ENCODE results near the gene SKI. TPM values are rescaled to one million over a fixed set of nuclear protein-coding genes. Genes with fewer than 3 reads are reported as not detected.

The SKI gene
- total and polyA plus RNA-seq, 4 donors: 17.1 to 90.7 (median 40.7) TPM

DNA sequence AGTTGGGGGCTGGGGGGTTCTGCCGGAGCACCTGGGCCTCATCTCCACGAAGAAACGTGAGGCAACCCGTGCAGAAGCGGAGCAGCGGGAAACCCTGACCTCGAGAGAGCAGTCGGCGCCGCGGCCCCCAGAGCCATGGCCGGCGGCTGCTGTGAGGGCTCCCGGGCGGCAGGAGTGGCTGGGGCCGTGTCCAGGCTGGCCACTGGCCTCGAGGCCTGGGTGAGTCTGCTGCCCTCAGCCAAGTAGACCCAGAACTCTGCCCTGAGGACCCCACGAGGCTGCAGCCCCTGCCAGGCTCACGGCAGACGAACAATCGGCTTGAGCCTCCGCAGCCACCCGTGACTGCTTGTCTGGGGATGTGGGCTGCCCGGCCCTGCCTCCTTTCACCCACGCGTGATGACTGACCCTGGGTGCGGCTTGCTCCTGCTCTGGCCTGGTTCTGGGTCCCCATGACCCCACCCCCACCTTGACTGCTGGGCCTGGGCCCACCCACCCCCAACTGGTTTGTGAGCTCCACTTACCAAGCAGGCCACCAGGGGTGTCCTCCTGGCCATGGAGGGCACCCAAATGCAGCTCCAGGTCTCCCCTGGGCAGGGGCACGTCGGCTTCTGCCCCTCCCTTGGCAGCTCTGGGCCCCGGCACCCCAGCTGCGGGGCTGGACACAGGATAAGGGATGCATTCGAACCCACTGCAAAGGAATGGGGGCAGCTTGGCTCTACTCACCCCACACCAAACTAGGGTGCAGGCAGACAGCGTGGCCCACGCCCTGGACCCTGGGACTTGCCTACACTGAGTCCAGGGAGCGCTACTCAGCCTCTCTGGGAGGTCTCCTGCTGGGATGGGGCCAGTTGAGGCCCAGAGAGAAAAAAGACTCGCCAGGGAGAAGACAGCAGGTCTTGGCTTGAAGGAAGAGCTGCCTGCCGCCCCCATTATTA lies 129.1 kb downstream of the SKI start:
- WGBS, 2 donors: 90 to 93% methylated on average over 35 to 37 of the region's 37 CpGs
- no peaks in the 10 kb centered on the region for H3K9me3 ChIP-seq (ENCODE audit: control insufficient read depth in 4 of 4, insufficient read depth in 3 of 4, low read length in 3 of 4)
- ATAC-seq (ENCODE audit: insufficient read depth, low FRiP score) (no peak), DNase-seq (no peak)
- H3K36me3 ChIP-seq (ENCODE audit: control insufficient read depth in 4 of 4, insufficient read depth in 4 of 4, low read length in 4 of 4): peaks cover 0 to 2% (median 0%) of the 10 kb centered on the region in 4 donors
- TF ChIP-seq, protein P1, sequence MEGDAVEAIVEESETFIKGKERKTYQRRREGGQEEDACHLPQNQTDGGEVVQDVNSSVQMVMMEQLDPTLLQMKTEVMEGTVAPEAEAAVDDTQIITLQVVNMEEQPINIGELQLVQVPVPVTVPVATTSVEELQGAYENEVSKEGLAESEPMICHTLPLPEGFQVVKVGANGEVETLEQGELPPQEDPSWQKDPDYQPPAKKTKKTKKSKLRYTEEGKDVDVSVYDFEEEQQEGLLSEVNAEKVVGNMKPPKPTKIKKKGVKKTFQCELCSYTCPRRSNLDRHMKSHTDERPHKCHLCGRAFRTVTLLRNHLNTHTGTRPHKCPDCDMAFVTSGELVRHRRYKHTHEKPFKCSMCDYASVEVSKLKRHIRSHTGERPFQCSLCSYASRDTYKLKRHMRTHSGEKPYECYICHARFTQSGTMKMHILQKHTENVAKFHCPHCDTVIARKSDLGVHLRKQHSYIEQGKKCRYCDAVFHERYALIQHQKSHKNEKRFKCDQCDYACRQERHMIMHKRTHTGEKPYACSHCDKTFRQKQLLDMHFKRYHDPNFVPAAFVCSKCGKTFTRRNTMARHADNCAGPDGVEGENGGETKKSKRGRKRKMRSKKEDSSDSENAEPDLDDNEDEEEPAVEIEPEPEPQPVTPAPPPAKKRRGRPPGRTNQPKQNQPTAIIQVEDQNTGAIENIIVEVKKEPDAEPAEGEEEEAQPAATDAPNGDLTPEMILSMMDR (IDR thresholded peaks at IDR 0.05; ENCODE audit: control extremely low read depth, extremely low read depth): no peak
- no peak overlapping the region for H3K4me3 ChIP-seq
- no peaks in the 10 kb centered on the region for H3K27me3 ChIP-seq (ENCODE audit: control insufficient read depth in 3 of 3, insufficient read depth in 3 of 3, low read length in 2 of 3)
- no peak overlapping the region for H3K27ac ChIP-seq (ENCODE audit: low read depth in 1 of 2, low read length in 1 of 2)
- peaks cover 0 to 9% (median 0%) of the 10 kb centered on the region in 5 donors for H3K4me1 ChIP-seq (ENCODE audit: control insufficient read depth in 5 of 5, insufficient read depth in 5 of 5, low read length in 5 of 5)
- H3K9ac ChIP-seq (ENCODE audit: insufficient read depth in 1 of 2, low read length in 2 of 2): no peak overlapping the region

DNA sequence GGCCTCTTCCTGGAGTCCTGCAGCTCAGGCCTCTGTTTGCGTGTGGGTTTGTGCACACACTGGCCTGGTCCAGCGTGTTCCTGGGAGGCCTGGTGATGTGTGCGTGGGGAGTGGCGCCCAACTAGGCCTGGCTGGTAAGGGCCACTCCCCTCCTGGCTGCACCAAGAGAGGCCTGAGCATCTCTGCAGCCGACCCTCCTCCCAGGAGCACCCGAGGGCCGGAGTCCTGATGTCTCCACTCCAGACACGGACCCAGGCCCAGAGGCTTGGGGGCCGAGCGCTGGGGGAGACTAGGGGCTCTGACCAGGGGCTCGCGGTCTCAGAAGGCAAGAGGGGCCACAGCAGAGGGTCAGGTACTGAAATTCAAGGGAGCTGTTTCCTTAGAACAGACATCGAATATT lies 130.0 kb downstream of the SKI start:
- DNase-seq: no peak
- WGBS, 2 donors: 91 to 92% methylated on average over 13 of the region's 13 CpGs

DNA sequence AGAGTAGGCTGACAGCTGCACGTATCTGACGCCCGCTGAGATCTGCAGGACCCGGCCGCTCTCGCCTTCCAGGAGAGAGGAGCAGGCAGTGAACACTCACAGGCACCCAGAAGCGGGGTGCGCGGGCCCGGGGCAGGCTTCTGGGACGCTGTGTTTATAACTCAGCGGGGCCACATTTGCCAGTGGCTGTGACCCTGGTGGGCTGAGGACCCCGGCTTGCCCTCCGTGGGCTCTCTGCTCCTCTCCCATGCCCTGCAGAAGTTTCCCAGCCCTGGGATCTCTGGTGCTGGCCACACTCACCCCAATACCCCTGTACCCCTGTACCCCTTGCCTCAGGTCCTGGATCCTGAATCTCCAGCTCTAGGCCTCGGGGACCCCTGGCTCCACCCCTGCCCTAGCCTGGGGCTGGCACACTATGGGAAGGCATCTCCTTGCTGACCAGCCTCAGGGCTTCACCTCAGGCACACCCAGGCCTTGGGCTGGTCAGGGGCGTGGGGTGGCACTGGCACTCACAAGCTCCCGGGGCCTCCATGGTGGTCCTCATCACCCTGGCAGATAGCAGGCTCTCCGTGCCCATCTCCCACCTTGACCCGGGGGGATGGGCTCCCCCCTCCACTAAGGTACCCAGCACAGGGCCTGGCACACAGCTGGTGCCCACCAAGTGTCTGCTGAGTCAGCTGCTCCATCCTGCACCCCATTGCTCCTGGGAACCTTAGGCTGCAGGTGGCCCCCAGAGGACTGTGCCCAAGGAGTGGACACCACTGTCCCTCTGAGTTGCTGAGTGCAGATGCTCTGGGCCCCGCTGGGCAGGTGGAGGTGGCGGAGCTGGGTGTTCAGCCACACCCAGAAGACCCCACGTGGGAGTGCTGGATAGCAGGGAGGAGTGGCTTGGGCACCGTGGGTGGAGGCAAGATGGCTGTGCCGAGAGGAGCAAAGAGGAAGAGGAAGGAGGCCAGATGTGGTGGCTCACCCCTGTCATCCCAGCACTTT lies 130.8 kb downstream of the SKI start:
- no peak for ATAC-seq (ENCODE audit: insufficient read depth, low FRiP score)
- Histone ChIP-seq H3K27ac (ENCODE audit: low read depth in 1 of 2, low read length in 1 of 2) (no peak overlapping the region), H3K9me3 (ENCODE audit: control insufficient read depth in 4 of 4, insufficient read depth in 3 of 4, low read length in 3 of 4) (no peaks in the 10 kb centered on the region), H3K27me3 (ENCODE audit: control insufficient read depth in 3 of 3, insufficient read depth in 3 of 3, low read length in 2 of 3) (no peaks in the 10 kb centered on the region), H3K36me3 (ENCODE audit: control insufficient read depth in 4 of 4, insufficient read depth in 4 of 4, low read length in 4 of 4) (peaks cover 0 to 2% (median 0%) of the 10 kb centered on the region in 4 donors), H3K4me3 (no peak overlapping the region), H3K4me1 (ENCODE audit: control insufficient read depth in 5 of 5, insufficient read depth in 5 of 5, low read length in 5 of 5) (peaks cover 0 to under 1% (median 0%) of the 10 kb centered on the region in 5 donors), H3K9ac (ENCODE audit: insufficient read depth in 1 of 2, low read length in 2 of 2) (no peak overlapping the region)
- no peak for DNase-seq
- TF ChIP-seq, protein P1 (IDR thresholded peaks at IDR 0.05; ENCODE audit: control extremely low read depth, extremely low read depth): no peak
- 87% methylated on average over 23 to 24 of the region's 24 CpGs for WGBS, 2 donors

More for the DNA sequence above, 130.0 kb downstream of the SKI start:
- TF ChIP-seq, protein P1 (IDR thresholded peaks at IDR 0.05; ENCODE audit: control extremely low read depth, extremely low read depth): no peak
- Histone ChIP-seq H3K27ac (ENCODE audit: low read depth in 1 of 2, low read length in 1 of 2) (no peak overlapping the region), H3K36me3 (ENCODE audit: control insufficient read depth in 4 of 4, insufficient read depth in 4 of 4, low read length in 4 of 4) (peaks cover 0 to 2% (median 0%) of the 10 kb centered on the region in 4 donors), H3K9ac (ENCODE audit: insufficient read depth in 1 of 2, low read length in 2 of 2) (no peak overlapping the region), H3K27me3 (ENCODE audit: control insufficient read depth in 3 of 3, insufficient read depth in 3 of 3, low read length in 2 of 3) (no peaks in the 10 kb centered on the region), H3K4me3 (no peak overlapping the region), H3K9me3 (ENCODE audit: control insufficient read depth in 4 of 4, insufficient read depth in 3 of 4, low read length in 3 of 4) (no peaks in the 10 kb centered on the region), H3K4me1 (ENCODE audit: control insufficient read depth in 5 of 5, insufficient read depth in 5 of 5, low read length in 5 of 5) (peaks cover 0 to 7% (median 0%) of the 10 kb centered on the region in 5 donors)
- ATAC-seq (ENCODE audit: insufficient read depth, low FRiP score): no peak

Other genes with a start within 250 kb of the SKI start
- gene CFAP74, start 224.5 kb upstream of the SKI start, total RNA-seq: 10 to 100 TPM in 1 of 2 donors, 1 to 10 TPM in 1; 7.3 to 20.8 TPM
- gene CFAP74, start 224.5 kb upstream of the SKI start, polyA plus RNA-seq: 1 to 10 TPM; 3.1 to 3.2 TPM
- gene GABRD, start 209.0 kb upstream of the SKI start, total RNA-seq: 1 to 10 TPM in 1 of 2 donors, under 1 TPM in 1; 0.74 to 6.8 TPM
- gene GABRD, start 209.0 kb upstream of the SKI start, polyA plus RNA-seq: 1 to 10 TPM in 1 of 2 donors, under 1 TPM in 1; 0.41 to 2.9 TPM
- gene PRKCZ, start 177.9 kb upstream of the SKI start, total RNA-seq: 100 to 1,000 TPM; 100 to 149 TPM
- gene PRKCZ, start 177.9 kb upstream of the SKI start, polyA plus RNA-seq: 100 to 1,000 TPM in 1 of 2 donors, 10 to 100 TPM in 1; 55.2 to 133 TPM
- gene FAAP20, start 33.5 kb upstream of the SKI start, total RNA-seq: 10 to 100 TPM; 16.8 to 71.6 TPM
- 10 to 100 TPM; 65.2 to 87.9 TPM for gene FAAP20, start 33.5 kb upstream of the SKI start, polyA plus RNA-seq
- gene MORN1, start 163.2 kb downstream of the SKI start, total RNA-seq: 10 to 100 TPM; 20.7 to 23.9 TPM
- 1 to 10 TPM; 5.2 to 7.2 TPM for gene MORN1, start 163.2 kb downstream of the SKI start, polyA plus RNA-seq
- 100 to 1,000 TPM in 1 of 2 donors, 10 to 100 TPM in 1; 79.7 to 134 TPM for gene RER1, start 163.5 kb downstream of the SKI start, total RNA-seq
- 10 to 100 TPM; 71.7 to 96.1 TPM for gene RER1, start 163.5 kb downstream of the SKI start, polyA plus RNA-seq
- gene PEX10, start 184.2 kb downstream of the SKI start, total RNA-seq: 10 to 100 TPM; 15.7 to 25.4 TPM
- 10 to 100 TPM; 19.4 to 21.6 TPM for gene PEX10, start 184.2 kb downstream of the SKI start, polyA plus RNA-seq
- 1 to 10 TPM; 4.0 to 7.9 TPM for gene PLCH2, start 248.0 kb downstream of the SKI start, total RNA-seq
- 1 to 10 TPM; 2.1 to 2.7 TPM for gene PLCH2, start 248.0 kb downstream of the SKI start, polyA plus RNA-seq